Keratinocyte (primary cell): ENCODE results near the gene SH2D6. TPM values are rescaled to one million over a fixed set of nuclear protein-coding genes. Genes with fewer than 3 reads are reported as not detected.

ENCODE experiments used
- DNase-seq: peaks from one replicate; pipeline ENCODE4 v3.0.0-alpha.2; 2011; ENCODE audit warnings: low read depth, missing footprints, low spot score
- FAIRE-seq: peaks from 2 replicates; lab custom pipeline; 2011; peaks lifted over from hg19 to GRCh38; lab: Jason Lieb, UNC
- H2AFZ ChIP-seq: 2 replicates; pipeline ENCODE4 v1.6.0; 2012; ENCODE audit warnings: low read length, control low read depth, inconsistent platforms; ENCODE audit not compliant: control insufficient read depth
- H3K27ac ChIP-seq: 2 replicates; pipeline ENCODE4 v1.5.1; 2011; ENCODE audit warnings: low read length; ENCODE audit not compliant: control insufficient read depth, insufficient read depth
- H3K27me3 ChIP-seq: 3 replicates; pipeline ENCODE4 v1.6.0; 2011; ENCODE audit warnings: low read length; ENCODE audit not compliant: control insufficient read depth, insufficient read depth; ENCODE audit errors: extremely low read depth
- H3K36me3 ChIP-seq, 2 experiments: 2 replicates in 1 of 2; 3 replicates in 1 of 2; pipeline ENCODE4 v1.5.1; 2011; ENCODE audit warnings: low read length in 2 of 2, mild to moderate bottlenecking in 1 of 2; ENCODE audit not compliant: control insufficient read depth in 2 of 2, insufficient read depth in 2 of 2; ENCODE audit errors: extremely low read depth in 1 of 2
- H3K4me1 ChIP-seq: 3 replicates; pipeline ENCODE4 v1.5.1; 2011; ENCODE audit warnings: low read length; ENCODE audit not compliant: control insufficient read depth, insufficient read depth; ENCODE audit errors: extremely low read depth
- H3K4me2 ChIP-seq: 3 replicates; pipeline ENCODE4 v1.6.0; 2011; ENCODE audit warnings: low read depth, low read length; ENCODE audit not compliant: control insufficient read depth, insufficient read depth; ENCODE audit errors: extremely low read depth
- H3K4me3 ChIP-seq, 3 experiments: fragments of 200-600 bp in 1 of 3; sonication (generic) in 1 of 3; 2 replicates in 2 of 3; 3 replicates in 1 of 3; pipeline ENCODE4 v1.5.1; 2011 to 2016; ENCODE audit warnings: low read length in 3 of 3, mild to moderate bottlenecking in 3 of 3, control low read depth in 2 of 3, inconsistent platforms in 1 of 3, low read depth in 1 of 3, mixed read lengths in 1 of 3, mixed run types in 1 of 3, moderate library complexity in 1 of 3; ENCODE audit not compliant: control insufficient read depth in 2 of 3, insufficient read depth in 2 of 3; ENCODE audit errors: extremely low read depth in 1 of 3
- H3K79me2 ChIP-seq: 2 replicates; pipeline ENCODE4 v1.6.0; 2012; ENCODE audit warnings: low read length; ENCODE audit not compliant: control insufficient read depth, insufficient read depth
- H3K9ac ChIP-seq: 3 replicates; pipeline ENCODE4 v1.6.0; 2011; ENCODE audit warnings: low read length; ENCODE audit not compliant: control insufficient read depth, insufficient read depth; ENCODE audit errors: extremely low read depth
- H3K9me1 ChIP-seq: 3 replicates; pipeline ENCODE4 v1.6.0; 2011; ENCODE audit warnings: low read length; ENCODE audit not compliant: control insufficient read depth, insufficient read depth; ENCODE audit errors: extremely low read depth
- H3K9me3 ChIP-seq: 2 replicates; pipeline ENCODE4 v1.5.1; 2012; ENCODE audit warnings: low read depth, low read length; ENCODE audit not compliant: control insufficient read depth
- H4K20me1 ChIP-seq: 3 replicates; pipeline ENCODE4 v1.6.0; 2011; ENCODE audit warnings: low read length; ENCODE audit not compliant: control insufficient read depth, insufficient read depth; ENCODE audit errors: extremely low read depth
- CTCF ChIP-seq, 3 experiments: IDR thresholded peaks in 1 of 3; conservative IDR thresholded peaks in 1 of 3; optimal IDR thresholded peaks in 1 of 3; 2 replicates in 2 of 3; 3 replicates in 1 of 3; pipeline versions ENCODE3 to v1.5.1; 2011; ENCODE audit warnings: low read length in 3 of 3, mild to moderate bottlenecking in 3 of 3, moderate library complexity in 2 of 3, control low read depth in 1 of 3, inconsistent platforms in 1 of 3; ENCODE audit not compliant: insufficient read depth in 2 of 3; ENCODE audit errors: extremely low read depth in 1 of 3
- EZH2 ChIP-seq: IDR thresholded peaks from one replicate; pipeline ENCODE4 v1.6.1; 2012; ENCODE audit warnings: inconsistent platforms, mild to moderate bottlenecking, low read length, moderate library complexity
- dilution Hi-C: fragments of 300-500 bp; cut with MboI; formaldehyde crosslinking; loops from one replicate; pipeline ENCODE4 v1.7.0; 2020; ENCODE audit warnings: low sequenced_read_pairs; ENCODE audit not compliant: extremely low pct_ligation_motif_present
- polyA plus RNA-seq, 5 experiments: library from polyadenylated mRNA; depleted of rRNA in 3 of 5; stranded (reverse) in 3 of 5; stranded (forward) in 1 of 5; unstranded in 1 of 5; fragments of >200 nt; gene quantifications; 1 replicate in 1 of 5; 2 replicates in 3 of 5; 3 replicates in 1 of 5; pipeline versions ENCODE4 v1.2.1 to v1.2.3, GENCODE V29; 2011 to 2012; ENCODE audit warnings: missing spikeins in 2 of 5, low read depth in 1 of 5, low replicate concordance in 1 of 5

Gene SH2D6
- polyA plus RNA-seq, 1 donor (not counting 4 experiments of a cell fraction or from before 2014, with no cell fraction given) = 0.10 TPM

- dilution Hi-C loops = no loop called here
- no peak overlapping the region for H2AFZ ChIP-seq
Observed at GRCh38 chr2:85447222-85447585, 28.7 kb downstream of the SH2D6 start.

GRCh38 chr2:85448461-85449213, 30.1 kb downstream of the SH2D6 start:
- TF ChIP-seq CTCF (optimal IDR thresholded peaks at IDR 0.05 in 1 of 3, IDR thresholded peaks at IDR 0.05 in 1 of 3, conservative IDR thresholded peaks at IDR 0.05 in 1 of 3; ENCODE audit: extremely low read depth in 1 of 3, insufficient read depth in 2 of 3, low read length in 3 of 3) = no peak
- TF ChIP-seq EZH2 = no peak
- no peak for FAIRE-seq
- dilution Hi-C loops = no loop called here

More at GRCh38 chr2:85447222-85447585, 28.7 kb downstream of the SH2D6 start:
- no peak overlapping the region for H3K9ac ChIP-seq
- no peak for TF ChIP-seq CTCF (optimal IDR thresholded peaks at IDR 0.05 in 1 of 3, IDR thresholded peaks at IDR 0.05 in 1 of 3, conservative IDR thresholded peaks at IDR 0.05 in 1 of 3; ENCODE audit: extremely low read depth in 1 of 3, insufficient read depth in 2 of 3, low read length in 3 of 3)
- no peak for TF ChIP-seq EZH2
- H3K79me2 ChIP-seq = no peaks in the 10 kb centered on the region
- H3K27me3 ChIP-seq = no peaks in the 10 kb centered on the region
- no peaks in the 10 kb centered on the region for H4K20me1 ChIP-seq
- DNase-seq = no peak
- FAIRE-seq = no peak
- H3K4me1 ChIP-seq = peaks cover 18% of the 10 kb centered on the region
- no peaks in the 10 kb centered on the region for H3K9me1 ChIP-seq
- H3K9me3 ChIP-seq = no peaks in the 10 kb centered on the region
- no peak overlapping the region for H3K27ac ChIP-seq
- no peaks in the 10 kb centered on the region for H3K36me3 ChIP-seq
- no peak overlapping the region for H3K4me3 ChIP-seq
- H3K4me2 ChIP-seq = no peak overlapping the region

More at GRCh38 chr2:85448461-85449213, 30.1 kb downstream of the SH2D6 start:
- Histone ChIP-seq H3K79me2 (no peaks in the 10 kb centered on the region), H3K4me2 (no peak overlapping the region), H3K4me3 (no peak overlapping the region), H2AFZ (no peak overlapping the region), H3K4me1 (peaks cover 18% of the 10 kb centered on the region), H3K27me3 (no peaks in the 10 kb centered on the region), H3K9me3 (no peaks in the 10 kb centered on the region), H3K9ac (no peak overlapping the region), H4K20me1 (no peaks in the 10 kb centered on the region), H3K27ac (no peak overlapping the region), H3K36me3 (no peaks in the 10 kb centered on the region), H3K9me1 (no peaks in the 10 kb centered on the region)
- DNase-seq = no peak
